ENCODE data around the gene LOC101059915.

LOC101059915 gene

DNA sequence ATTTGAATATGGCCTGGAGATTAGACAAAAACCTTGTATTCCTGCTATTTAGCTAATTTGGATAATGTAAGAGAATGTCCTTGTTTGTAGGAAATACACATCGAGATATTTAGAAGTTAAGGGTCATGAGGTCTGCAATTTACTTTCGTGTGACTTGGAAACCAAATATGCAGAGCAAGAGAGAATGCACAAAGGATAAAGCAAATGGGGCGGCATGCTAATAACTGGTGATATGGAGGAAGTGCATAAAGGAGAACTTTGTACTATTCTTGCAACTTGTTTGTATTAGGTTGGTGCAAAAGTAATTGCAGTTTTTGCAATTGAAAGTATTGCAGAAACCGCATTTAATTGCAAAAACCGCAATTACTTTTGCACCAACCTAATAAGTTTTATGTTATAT lies 41.9 kb upstream of the LOC101059915 start:
- Histone ChIP-seq H3K36me3 (no peaks in the 10 kb centered on the region), H3K27ac (no peak overlapping the region), H3K9me3 (no peaks in the 10 kb centered on the region), H3K4me3 (no peak overlapping the region), H3K4me1 (peaks cover 21% of the 10 kb centered on the region), H3K27me3 (ENCODE audit: low read depth) (no peaks in the 10 kb centered on the region)
- no peak for DNase-seq
- intact Hi-C loops (cut with DNase I), result no loop called here
- no peak for ATAC-seq
- TF ChIP-seq, protein P1, sequence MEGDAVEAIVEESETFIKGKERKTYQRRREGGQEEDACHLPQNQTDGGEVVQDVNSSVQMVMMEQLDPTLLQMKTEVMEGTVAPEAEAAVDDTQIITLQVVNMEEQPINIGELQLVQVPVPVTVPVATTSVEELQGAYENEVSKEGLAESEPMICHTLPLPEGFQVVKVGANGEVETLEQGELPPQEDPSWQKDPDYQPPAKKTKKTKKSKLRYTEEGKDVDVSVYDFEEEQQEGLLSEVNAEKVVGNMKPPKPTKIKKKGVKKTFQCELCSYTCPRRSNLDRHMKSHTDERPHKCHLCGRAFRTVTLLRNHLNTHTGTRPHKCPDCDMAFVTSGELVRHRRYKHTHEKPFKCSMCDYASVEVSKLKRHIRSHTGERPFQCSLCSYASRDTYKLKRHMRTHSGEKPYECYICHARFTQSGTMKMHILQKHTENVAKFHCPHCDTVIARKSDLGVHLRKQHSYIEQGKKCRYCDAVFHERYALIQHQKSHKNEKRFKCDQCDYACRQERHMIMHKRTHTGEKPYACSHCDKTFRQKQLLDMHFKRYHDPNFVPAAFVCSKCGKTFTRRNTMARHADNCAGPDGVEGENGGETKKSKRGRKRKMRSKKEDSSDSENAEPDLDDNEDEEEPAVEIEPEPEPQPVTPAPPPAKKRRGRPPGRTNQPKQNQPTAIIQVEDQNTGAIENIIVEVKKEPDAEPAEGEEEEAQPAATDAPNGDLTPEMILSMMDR (IDR thresholded peaks at IDR 0.05), result no peak

DNA sequence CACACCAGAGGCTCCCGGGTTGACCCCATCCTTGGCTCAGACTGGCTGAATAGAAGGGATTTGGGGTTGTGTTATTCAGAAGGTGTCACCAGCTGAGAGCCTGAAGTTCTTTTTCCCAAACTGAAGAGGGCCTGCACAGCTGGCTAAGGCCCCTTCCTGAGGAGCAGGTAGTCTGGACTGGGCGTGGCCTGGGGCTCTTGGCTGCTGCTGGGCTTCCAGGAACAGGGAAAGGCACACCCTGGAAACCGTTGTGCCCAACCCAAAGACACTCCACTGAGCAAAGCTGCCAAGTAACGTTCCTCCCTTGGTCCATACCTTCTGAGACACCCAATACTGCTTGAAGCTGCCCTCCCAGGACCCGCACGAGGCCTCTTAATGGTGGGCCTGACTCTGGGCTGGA lies 40.8 kb upstream of the LOC101059915 start:
- H3K36me3 ChIP-seq, result no peaks in the 10 kb centered on the region
- TF ChIP-seq, protein P1 (IDR thresholded peaks at IDR 0.05), result no peak
- peak; percentile 51 for DNase-seq
- no peak overlapping the region for H3K27ac ChIP-seq
- no peak overlapping the region for H3K4me3 ChIP-seq
- ATAC-seq, result peak; percentile 25 to 57
- H3K9me3 ChIP-seq, result no peaks in the 10 kb centered on the region
- intact Hi-C loops (cut with DNase I), result no loop called here
- H3K4me1 ChIP-seq, result peaks cover 20% of the 10 kb centered on the region
- H3K27me3 ChIP-seq (ENCODE audit: low read depth), result no peaks in the 10 kb centered on the region

DNA sequence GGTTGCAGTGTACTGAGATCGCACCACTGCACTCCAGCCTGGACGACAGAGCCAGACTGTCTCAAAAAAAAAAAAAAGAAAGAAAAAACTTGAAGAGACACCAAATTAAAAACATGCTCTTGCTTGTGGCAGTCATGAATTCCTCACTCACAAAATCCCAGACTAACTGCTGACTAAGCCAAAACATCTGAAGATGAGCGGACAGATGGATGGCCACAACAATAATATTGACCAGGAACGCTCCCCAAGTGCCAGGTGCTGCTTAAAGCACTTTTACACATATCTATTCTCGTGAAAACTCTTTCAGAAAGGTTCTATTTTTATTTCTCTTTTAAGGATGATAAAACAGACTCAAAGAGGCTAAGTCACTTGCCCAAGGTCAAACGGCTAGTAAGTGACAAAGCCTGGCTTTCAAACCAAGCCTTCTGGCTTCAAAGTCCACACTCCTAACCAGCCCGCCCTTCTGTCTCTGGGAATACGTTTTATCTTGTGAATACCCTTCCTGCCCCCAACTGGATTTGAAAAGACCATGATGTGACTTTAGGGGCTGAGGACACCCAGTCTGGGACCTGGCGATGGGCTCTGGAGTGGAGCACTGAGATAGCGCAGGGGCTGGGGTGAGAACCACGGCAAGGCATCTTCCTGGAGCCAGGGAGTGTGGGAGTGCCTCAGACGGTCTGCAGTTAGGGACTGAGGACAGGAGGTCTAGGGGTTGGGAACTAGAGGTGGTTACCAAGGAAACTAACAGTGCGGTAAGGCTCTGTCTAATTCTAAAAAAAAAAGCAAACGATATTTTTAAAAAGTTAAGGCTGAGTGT lies 39.5 kb upstream of the LOC101059915 start:
- intact Hi-C loops (cut with DNase I), result no loop called here
- no peak for ATAC-seq
- no peak overlapping the region for H3K27ac ChIP-seq
- H3K27me3 ChIP-seq (ENCODE audit: low read depth), result no peaks in the 10 kb centered on the region
- H3K36me3 ChIP-seq, result no peaks in the 10 kb centered on the region
- DNase-seq, result no peak
- TF ChIP-seq, protein P1 (IDR thresholded peaks at IDR 0.05), result no peak
- H3K4me1 ChIP-seq, result peaks cover 10% of the 10 kb centered on the region
- H3K9me3 ChIP-seq, result no peaks in the 10 kb centered on the region
- no peak overlapping the region for H3K4me3 ChIP-seq

DNA sequence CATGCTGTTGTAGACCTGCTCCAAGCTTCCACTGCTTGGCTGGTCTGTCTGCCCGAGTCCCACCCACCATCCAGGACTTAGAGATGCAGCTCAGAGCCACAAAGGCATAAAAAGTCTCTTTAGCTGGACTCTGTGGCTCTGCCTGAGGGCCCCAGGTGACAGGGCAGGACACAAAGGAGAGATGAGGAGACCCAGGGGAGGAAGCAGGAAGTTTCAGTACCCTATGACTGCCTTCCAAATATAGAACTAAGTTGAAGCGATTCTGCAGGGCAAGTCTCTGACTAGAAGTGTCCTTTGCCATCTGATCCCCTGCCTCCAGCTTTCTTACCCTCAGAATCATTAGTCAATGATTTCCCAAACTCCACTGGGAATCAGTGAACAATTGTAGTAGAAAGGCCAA lies 37.9 kb upstream of the LOC101059915 start:
- no peak overlapping the region for H3K4me3 ChIP-seq
- no peaks in the 10 kb centered on the region for H3K9me3 ChIP-seq
- no peaks in the 10 kb centered on the region for H3K27me3 ChIP-seq (ENCODE audit: low read depth)
- ATAC-seq (no peak), DNase-seq (no peak)
- H3K4me1 ChIP-seq, result no peaks in the 10 kb centered on the region
- H3K36me3 ChIP-seq, result no peaks in the 10 kb centered on the region
- intact Hi-C loops (cut with DNase I), result no loop called here
- TF ChIP-seq, protein P1 (IDR thresholded peaks at IDR 0.05), result no peak
- H3K27ac ChIP-seq, result no peak overlapping the region

DNA sequence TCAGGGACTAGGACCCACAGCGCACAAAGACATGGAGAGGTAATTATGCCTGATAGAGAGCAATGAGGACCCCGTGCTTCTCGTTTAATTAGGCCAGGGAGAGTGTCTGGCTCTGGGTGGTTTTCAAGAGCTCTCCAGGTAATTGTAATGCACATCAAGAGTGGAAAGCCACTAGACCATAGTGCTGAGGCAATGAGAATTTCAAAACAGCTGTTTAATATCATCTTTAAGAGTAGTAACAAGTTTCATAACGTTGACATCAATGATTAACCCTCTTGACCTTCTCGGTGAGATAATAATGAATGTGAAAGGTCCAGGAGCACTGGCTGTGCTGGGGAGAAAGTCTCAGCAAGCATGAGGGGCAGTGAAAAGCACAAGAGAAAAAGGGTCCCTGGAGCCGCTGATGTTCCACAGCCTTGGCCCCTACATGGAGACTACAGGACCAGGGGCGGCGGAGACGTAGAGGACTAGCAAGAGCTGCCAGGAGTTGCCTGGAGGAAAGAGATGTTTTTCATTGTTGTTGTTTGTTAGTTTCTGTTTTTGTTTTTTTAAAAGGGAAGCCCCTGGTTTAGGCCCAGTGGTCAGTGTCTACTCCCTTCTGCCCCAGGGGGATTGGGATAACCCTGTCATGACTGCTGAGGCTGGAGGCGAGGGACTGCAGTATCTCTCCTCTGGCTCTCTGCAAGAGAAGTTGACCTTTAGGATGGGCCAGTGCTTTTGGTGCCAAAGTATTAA lies 34.3 kb upstream of the LOC101059915 start:
- Histone ChIP-seq H3K9me3 (no peaks in the 10 kb centered on the region), H3K27ac (no peak overlapping the region), H3K36me3 (no peaks in the 10 kb centered on the region), H3K27me3 (ENCODE audit: low read depth) (no peaks in the 10 kb centered on the region), H3K4me3 (no peak overlapping the region), H3K4me1 (no peaks in the 10 kb centered on the region)
- no peak for DNase-seq
- TF ChIP-seq, protein P1 (IDR thresholded peaks at IDR 0.05), result no peak
- peak; percentile 37 to 56 for ATAC-seq
- intact Hi-C loops (cut with DNase I), result no loop called here

Measured in lower lobe of right lung (tissue), 2 donors.